ENCODE data around the gene IGF2R.

The IGF2R gene

GRCh38 chr6:160028487-160029275, 59.8 kb downstream of the IGF2R start:
- DNase-seq, result peak; percentile 48

GRCh38 chr6:160029525-160029924, 60.6 kb downstream of the IGF2R start:
- DNase-seq, result no peak

GRCh38 chr6:160030103-160030502, 61.2 kb downstream of the IGF2R start:
- no peak for DNase-seq

- no peak for DNase-seq
Observed at GRCh38 chr6:160031442-160031841, 62.6 kb downstream of the IGF2R start.

GRCh38 chr6:160031871-160032270, 63.0 kb downstream of the IGF2R start:
- DNase-seq, result no peak

GRCh38 chr6:160032538-160032937, 63.7 kb downstream of the IGF2R start:
- DNase-seq, result no peak

GRCh38 chr6:160034036-160034930, 65.4 kb downstream of the IGF2R start:
- DNase-seq, result no peak

GRCh38 chr6:160035241-160035640, 66.4 kb downstream of the IGF2R start:
- DNase-seq, result no peak

- no peak for DNase-seq
Observed at GRCh38 chr6:160035693-160036330, 66.9 kb downstream of the IGF2R start.

- no peak for DNase-seq
Observed at GRCh38 chr6:160036331-160036695, 67.4 kb downstream of the IGF2R start.

GRCh38 chr6:160036790-160037206, 67.9 kb downstream of the IGF2R start:
- DNase-seq, result no peak

- no peak for DNase-seq
Observed at GRCh38 chr6:160038479-160038878, 69.6 kb downstream of the IGF2R start.

GRCh38 chr6:160039441-160039840, 70.6 kb downstream of the IGF2R start:
- no peak for DNase-seq

- DNase-seq, result no peak
Observed at GRCh38 chr6:160040055-160040454, 71.2 kb downstream of the IGF2R start.

- DNase-seq, result no peak
Observed at GRCh38 chr6:160040527-160041264, 71.8 kb downstream of the IGF2R start.

GRCh38 chr6:160041608-160042007, 72.7 kb downstream of the IGF2R start:
- DNase-seq, result no peak

- DNase-seq, result no peak
Observed at GRCh38 chr6:160042014-160042773, 73.3 kb downstream of the IGF2R start.

GRCh38 chr6:160042788-160043301, 74.0 kb downstream of the IGF2R start:
- no peak for DNase-seq

GRCh38 chr6:160043784-160044183, 74.9 kb downstream of the IGF2R start:
- DNase-seq, result no peak

- no peak for DNase-seq
Observed at GRCh38 chr6:160044687-160045086, 75.8 kb downstream of the IGF2R start.

- DNase-seq, result no peak
Observed at GRCh38 chr6:160048471-160048870, 79.6 kb downstream of the IGF2R start.

- DNase-seq, result no peak
Observed at GRCh38 chr6:160049346-160049745, 80.5 kb downstream of the IGF2R start.
